ENCODE results near the gene BBC3.
A peak's percentile ranks its signal among the peaks of the same experiment; 100 is the strongest.

The BBC3 gene

DNA sequence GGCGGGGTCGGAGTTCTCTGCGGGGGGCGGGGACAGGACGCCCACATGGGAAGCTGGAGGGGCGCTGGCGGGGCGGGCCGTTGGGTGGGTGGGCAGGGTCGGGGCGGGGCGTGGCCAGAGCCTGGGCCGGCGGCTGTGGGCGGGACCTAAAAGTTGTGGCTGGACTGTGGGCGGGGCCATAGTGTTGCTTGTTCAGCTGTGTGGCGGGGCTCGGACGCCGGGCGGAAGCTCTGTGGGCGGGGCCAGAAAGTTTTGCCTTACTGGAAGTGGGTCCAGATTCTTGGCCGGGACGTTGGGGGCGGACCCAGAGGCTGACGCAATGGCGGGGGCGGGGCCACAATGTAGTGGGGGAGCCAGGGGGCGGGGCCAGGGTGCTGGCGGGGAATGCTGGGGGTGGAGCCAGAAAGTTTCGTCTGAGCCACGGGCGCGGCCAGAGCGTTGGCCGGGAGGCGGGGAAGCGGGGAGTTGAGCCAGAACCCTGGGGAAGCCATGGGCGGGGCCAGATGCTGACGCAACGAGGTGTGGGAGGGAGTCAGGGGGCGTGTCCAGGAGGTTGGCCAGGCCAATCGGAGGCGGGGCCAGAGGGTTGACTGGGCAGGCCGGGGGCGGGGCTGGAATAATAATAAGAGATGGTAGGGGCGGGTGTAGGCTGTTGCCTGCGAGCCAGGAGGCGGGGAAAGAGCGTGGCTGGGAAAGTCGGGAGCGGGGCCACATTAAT lies 25.9 kb upstream of the BBC3 start:
- TF ChIP-seq POLR2AphosphoS5 (IDR thresholded peaks at IDR 0.05; ENCODE audit: low read depth, low read length) (no peak), TAF1 (IDR thresholded peaks at IDR 0.05; ENCODE audit: borderline replicate concordance, insufficient read depth, low read length) (no peak), FOXP2 (optimal IDR thresholded peaks at IDR 0.05; ENCODE audit: borderline replicate concordance, extremely low read depth, extremely low read length, insufficient read depth) (peak; percentile 1), SIN3A (IDR thresholded peaks at IDR 0.05; ENCODE audit: borderline replicate concordance, insufficient read depth, low read length) (0 out of 2 replicates have a peak, but pooled peaks have one; percentile 1)
- TF ChIP-seq, protein P1, sequence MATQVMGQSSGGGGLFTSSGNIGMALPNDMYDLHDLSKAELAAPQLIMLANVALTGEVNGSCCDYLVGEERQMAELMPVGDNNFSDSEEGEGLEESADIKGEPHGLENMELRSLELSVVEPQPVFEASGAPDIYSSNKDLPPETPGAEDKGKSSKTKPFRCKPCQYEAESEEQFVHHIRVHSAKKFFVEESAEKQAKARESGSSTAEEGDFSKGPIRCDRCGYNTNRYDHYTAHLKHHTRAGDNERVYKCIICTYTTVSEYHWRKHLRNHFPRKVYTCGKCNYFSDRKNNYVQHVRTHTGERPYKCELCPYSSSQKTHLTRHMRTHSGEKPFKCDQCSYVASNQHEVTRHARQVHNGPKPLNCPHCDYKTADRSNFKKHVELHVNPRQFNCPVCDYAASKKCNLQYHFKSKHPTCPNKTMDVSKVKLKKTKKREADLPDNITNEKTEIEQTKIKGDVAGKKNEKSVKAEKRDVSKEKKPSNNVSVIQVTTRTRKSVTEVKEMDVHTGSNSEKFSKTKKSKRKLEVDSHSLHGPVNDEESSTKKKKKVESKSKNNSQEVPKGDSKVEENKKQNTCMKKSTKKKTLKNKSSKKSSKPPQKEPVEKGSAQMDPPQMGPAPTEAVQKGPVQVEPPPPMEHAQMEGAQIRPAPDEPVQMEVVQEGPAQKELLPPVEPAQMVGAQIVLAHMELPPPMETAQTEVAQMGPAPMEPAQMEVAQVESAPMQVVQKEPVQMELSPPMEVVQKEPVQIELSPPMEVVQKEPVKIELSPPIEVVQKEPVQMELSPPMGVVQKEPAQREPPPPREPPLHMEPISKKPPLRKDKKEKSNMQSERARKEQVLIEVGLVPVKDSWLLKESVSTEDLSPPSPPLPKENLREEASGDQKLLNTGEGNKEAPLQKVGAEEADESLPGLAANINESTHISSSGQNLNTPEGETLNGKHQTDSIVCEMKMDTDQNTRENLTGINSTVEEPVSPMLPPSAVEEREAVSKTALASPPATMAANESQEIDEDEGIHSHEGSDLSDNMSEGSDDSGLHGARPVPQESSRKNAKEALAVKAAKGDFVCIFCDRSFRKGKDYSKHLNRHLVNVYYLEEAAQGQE (IDR thresholded peaks at IDR 0.05; ENCODE audit: insufficient read depth in 1 of 2, low read depth in 2 of 2, low read length in 2 of 2), result no peak

DNA sequence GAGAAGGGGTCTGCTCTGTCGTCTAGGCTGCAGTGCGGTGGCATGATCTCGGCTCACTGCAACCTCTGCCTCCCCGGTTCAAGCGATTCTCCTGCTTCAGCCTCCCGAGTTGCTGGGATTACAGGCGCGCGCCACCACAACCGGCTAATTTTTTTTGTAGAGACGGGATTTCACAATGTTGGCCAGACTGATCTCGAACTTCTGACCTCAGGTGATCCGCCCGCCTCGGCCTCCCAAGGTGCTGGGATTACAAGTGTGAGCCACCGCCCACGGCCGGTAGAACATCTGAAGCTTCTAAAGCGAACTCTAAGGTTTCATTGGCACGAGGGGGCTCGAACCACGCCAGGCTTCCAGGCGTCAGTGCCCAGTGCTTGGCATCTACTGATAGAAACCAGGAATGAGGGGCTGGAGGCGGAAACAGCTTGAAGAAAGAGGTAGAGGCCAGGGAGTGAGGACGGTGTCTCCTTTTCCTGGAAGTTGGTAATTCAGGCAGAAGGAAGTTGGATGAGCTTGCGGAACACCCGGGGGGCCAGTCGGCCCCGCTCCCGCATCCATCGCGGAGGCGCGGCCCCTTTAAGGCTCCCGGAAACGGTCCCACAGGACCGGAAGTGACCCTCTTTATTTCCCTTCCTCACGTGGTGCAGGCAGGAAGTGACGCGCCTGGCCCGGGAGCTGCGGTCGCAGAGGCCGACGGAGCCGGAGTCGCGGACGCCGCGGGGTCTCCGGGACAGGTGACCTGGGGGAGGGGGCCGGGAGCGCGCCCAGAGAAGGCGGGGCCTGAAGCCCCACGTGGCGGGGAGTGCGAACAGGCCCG lies 25.1 kb upstream of the BBC3 start, which contains the start of gene CCDC9:
TSS of gene CCDC9 (plus strand) at position 647 of the 814 bp plus-strand sequence. CDS start 1,876 bp downstream, outside the sequence.
- TF ChIP-seq SIN3A (IDR thresholded peaks at IDR 0.05; ENCODE audit: borderline replicate concordance, insufficient read depth, low read length) (peak; percentile 61; the same call in 1 of the 2 replicates), FOXP2 (optimal IDR thresholded peaks at IDR 0.05; ENCODE audit: borderline replicate concordance, extremely low read depth, extremely low read length, insufficient read depth) (peak; percentile 59), POLR2AphosphoS5 (IDR thresholded peaks at IDR 0.05; ENCODE audit: low read depth, low read length) (peak; percentile 71), TAF1 (IDR thresholded peaks at IDR 0.05; ENCODE audit: borderline replicate concordance, insufficient read depth, low read length) (peak; percentile 64; the same call in 1 of the 2 replicates)
- TF ChIP-seq, protein P1 (IDR thresholded peaks at IDR 0.05; ENCODE audit: insufficient read depth in 1 of 2, low read depth in 2 of 2, low read length in 2 of 2), result no peak

DNA sequence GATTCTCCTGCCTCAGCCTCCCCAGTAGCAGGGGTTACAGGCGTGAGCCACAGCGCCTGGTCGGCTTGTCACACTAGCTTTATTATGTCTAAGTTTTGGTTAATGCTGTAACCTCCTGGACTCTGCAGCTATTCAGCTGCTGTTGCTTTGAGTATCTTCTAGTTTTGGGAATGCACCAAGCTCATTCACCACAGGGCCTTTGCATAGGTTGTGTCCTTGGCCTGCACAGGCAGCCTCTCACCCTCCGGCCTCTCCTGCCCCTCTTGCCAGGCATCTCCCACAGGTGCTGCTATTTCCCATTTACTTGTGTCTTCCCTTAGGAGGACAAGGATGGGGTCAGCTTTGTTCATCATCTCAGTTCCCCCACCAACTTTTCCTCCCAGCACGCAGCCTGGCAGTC lies 23.0 kb upstream of the BBC3 start:
- no peak for TF ChIP-seq POLR2AphosphoS5 (IDR thresholded peaks at IDR 0.05; ENCODE audit: low read depth, low read length)
- TF ChIP-seq FOXP2 (optimal IDR thresholded peaks at IDR 0.05; ENCODE audit: borderline replicate concordance, extremely low read depth, extremely low read length, insufficient read depth), result no peak
- no peak for TF ChIP-seq TAF1 (IDR thresholded peaks at IDR 0.05; ENCODE audit: borderline replicate concordance, insufficient read depth, low read length)
- no peak for TF ChIP-seq SIN3A (IDR thresholded peaks at IDR 0.05; ENCODE audit: borderline replicate concordance, insufficient read depth, low read length)
- TF ChIP-seq, protein P1 (IDR thresholded peaks at IDR 0.05; ENCODE audit: insufficient read depth in 1 of 2, low read depth in 2 of 2, low read length in 2 of 2), result no peak

DNA sequence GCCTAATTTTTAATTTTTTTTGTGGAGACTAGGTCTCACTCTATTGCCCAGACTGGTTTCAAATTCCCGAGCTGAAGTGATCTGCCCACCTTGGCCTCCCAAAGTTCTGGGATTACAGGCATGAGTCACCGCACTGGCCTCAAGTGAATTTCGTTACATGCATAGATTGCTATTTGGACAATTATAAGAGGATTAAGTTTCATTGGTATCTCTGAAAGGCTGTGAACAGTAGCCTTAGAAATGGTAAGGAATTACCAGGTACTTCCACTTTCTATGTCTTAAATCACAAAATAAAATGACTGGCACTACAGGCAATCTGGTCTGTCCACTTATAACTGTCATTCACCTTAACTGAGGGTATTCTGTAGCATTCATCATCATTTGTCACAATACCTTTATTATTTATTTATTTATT lies 22.5 kb upstream of the BBC3 start:
- TF ChIP-seq POLR2AphosphoS5 (IDR thresholded peaks at IDR 0.05; ENCODE audit: low read depth, low read length) (no peak), SIN3A (IDR thresholded peaks at IDR 0.05; ENCODE audit: borderline replicate concordance, insufficient read depth, low read length) (no peak)

DNA sequence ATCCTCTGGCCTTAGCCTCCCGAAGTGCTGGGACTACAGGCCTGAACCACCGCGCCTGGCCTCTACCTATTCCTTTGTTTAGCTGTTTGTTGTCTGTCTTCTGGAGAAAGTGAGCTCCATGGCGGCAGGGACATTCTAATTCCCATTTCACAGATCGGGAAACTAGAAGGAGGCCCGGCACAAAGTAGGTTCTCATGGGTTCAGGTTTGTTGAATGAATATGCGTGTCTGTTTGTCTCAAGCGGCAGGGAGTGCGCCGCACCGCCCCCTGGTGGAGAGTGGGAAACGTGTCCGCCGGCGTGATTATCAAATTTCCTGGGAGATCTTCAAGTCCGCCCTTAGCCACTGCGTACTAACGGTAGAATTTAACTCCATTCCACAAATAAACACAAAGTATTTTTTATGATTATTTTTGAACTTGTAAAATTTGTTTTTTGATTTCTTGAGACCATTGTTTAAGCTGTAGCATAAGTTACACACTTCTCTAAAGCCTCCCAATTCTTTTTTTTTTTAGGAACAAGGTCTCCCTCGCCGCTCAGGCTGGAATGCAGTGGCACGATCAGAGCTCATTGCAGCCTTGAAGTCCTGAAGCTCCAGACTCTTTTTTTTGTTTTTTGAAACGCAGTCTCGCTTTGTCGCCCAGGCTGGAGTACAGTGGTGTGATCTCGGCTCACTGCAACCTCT lies 16.4 kb upstream of the BBC3 start:
- TF ChIP-seq POLR2AphosphoS5 (IDR thresholded peaks at IDR 0.05; ENCODE audit: low read depth, low read length), result no peak

Data from PFSK-1 (cell line).